Measurements from ENCODE around the gene PER2.
A peak's percentile ranks its signal among the peaks of the same experiment; 100 is the strongest.

Gene PER2

GRCh38 chr2:238239543-238239862 is 48.9 kb downstream of the PER2 start:
- Histone ChIP-seq H3K36me3 (ENCODE audit: insufficient read depth, low read length) (no peaks in the 10 kb centered on the region), H3K9me3 (ENCODE audit: low read length) (no peaks in the 10 kb centered on the region), H3K4me3 (ENCODE audit: low read length) (peak overlapping the region; percentile 81), H2AFZ (ENCODE audit: low read depth, low read length) (peak overlapping the region; percentile 82), H3K27me3 (ENCODE audit: insufficient read depth, low read length) (no peaks in the 10 kb centered on the region), H3K4me1 (ENCODE audit: insufficient read depth, low read length) (peaks cover 13% of the 10 kb centered on the region)

GRCh38 chr2:238238766-238239542 is 49.5 kb downstream of the PER2 start:
- Histone ChIP-seq H2AFZ (ENCODE audit: low read depth, low read length) (no peak overlapping the region), H3K4me1 (ENCODE audit: insufficient read depth, low read length) (peaks cover 13% of the 10 kb centered on the region), H3K27me3 (ENCODE audit: insufficient read depth, low read length) (no peaks in the 10 kb centered on the region), H3K4me3 (ENCODE audit: low read length) (peak overlapping the region; percentile 81), H3K9me3 (ENCODE audit: low read length) (no peaks in the 10 kb centered on the region), H3K36me3 (ENCODE audit: insufficient read depth, low read length) (no peaks in the 10 kb centered on the region)

GRCh38 chr2:238238311-238238765 is 50.1 kb downstream of the PER2 start:
- peaks cover 13% of the 10 kb centered on the region for H3K4me1 ChIP-seq (ENCODE audit: insufficient read depth, low read length)
- H3K36me3 ChIP-seq (ENCODE audit: insufficient read depth, low read length), result no peaks in the 10 kb centered on the region
- no peak overlapping the region for H2AFZ ChIP-seq (ENCODE audit: low read depth, low read length)
- no peak overlapping the region for H3K4me3 ChIP-seq (ENCODE audit: low read length)
- H3K9me3 ChIP-seq (ENCODE audit: low read length), result no peaks in the 10 kb centered on the region
- H3K27me3 ChIP-seq (ENCODE audit: insufficient read depth, low read length), result no peaks in the 10 kb centered on the region

- Histone ChIP-seq H2AFZ (ENCODE audit: low read depth, low read length) (no peak overlapping the region), H3K9me3 (ENCODE audit: low read length) (peaks cover 2% of the 10 kb centered on the region), H3K4me1 (ENCODE audit: insufficient read depth, low read length) (peaks cover 13% of the 10 kb centered on the region), H3K4me3 (ENCODE audit: low read length) (no peak overlapping the region), H3K36me3 (ENCODE audit: insufficient read depth, low read length) (no peaks in the 10 kb centered on the region), H3K27me3 (ENCODE audit: insufficient read depth, low read length) (no peaks in the 10 kb centered on the region)
Observed at GRCh38 chr2:238237431-238238135, 50.8 kb downstream of the PER2 start.

- no peak overlapping the region for H2AFZ ChIP-seq (ENCODE audit: low read depth, low read length)
- peaks cover 4% of the 10 kb centered on the region for H3K27me3 ChIP-seq (ENCODE audit: insufficient read depth, low read length)
- peaks cover 13% of the 10 kb centered on the region for H3K4me1 ChIP-seq (ENCODE audit: insufficient read depth, low read length)
- no peaks in the 10 kb centered on the region for H3K36me3 ChIP-seq (ENCODE audit: insufficient read depth, low read length)
- H3K9me3 ChIP-seq (ENCODE audit: low read length), result peaks cover 6% of the 10 kb centered on the region
- no peak overlapping the region for H3K4me3 ChIP-seq (ENCODE audit: low read length)
Observed at GRCh38 chr2:238236571-238236970, 51.8 kb downstream of the PER2 start.

GRCh38 chr2:238235856-238236255 is 52.6 kb downstream of the PER2 start:
- peaks cover 9% of the 10 kb centered on the region for H3K27me3 ChIP-seq (ENCODE audit: insufficient read depth, low read length)
- no peaks in the 10 kb centered on the region for H3K36me3 ChIP-seq (ENCODE audit: insufficient read depth, low read length)
- peaks cover 9% of the 10 kb centered on the region for H3K9me3 ChIP-seq (ENCODE audit: low read length)
- H3K4me3 ChIP-seq (ENCODE audit: low read length), result no peak overlapping the region
- no peak overlapping the region for H2AFZ ChIP-seq (ENCODE audit: low read depth, low read length)
- H3K4me1 ChIP-seq (ENCODE audit: insufficient read depth, low read length), result peaks cover 13% of the 10 kb centered on the region

- Histone ChIP-seq H3K36me3 (ENCODE audit: insufficient read depth, low read length) (no peaks in the 10 kb centered on the region), H2AFZ (ENCODE audit: low read depth, low read length) (no peak overlapping the region), H3K27me3 (ENCODE audit: insufficient read depth, low read length) (peaks cover 14% of the 10 kb centered on the region), H3K4me1 (ENCODE audit: insufficient read depth, low read length) (peaks cover 13% of the 10 kb centered on the region), H3K9me3 (ENCODE audit: low read length) (peaks cover 11% of the 10 kb centered on the region), H3K4me3 (ENCODE audit: low read length) (no peak overlapping the region)
Observed at GRCh38 chr2:238235331-238235732, 53.1 kb downstream of the PER2 start.

GRCh38 chr2:238233625-238234024 is 54.8 kb downstream of the PER2 start:
- Histone ChIP-seq H2AFZ (ENCODE audit: low read depth, low read length) (no peak overlapping the region), H3K4me3 (ENCODE audit: low read length) (no peak overlapping the region)

GRCh38 chr2:238231809-238232208 is 56.6 kb downstream of the PER2 start:
- Histone ChIP-seq H2AFZ (ENCODE audit: low read depth, low read length) (no peak overlapping the region), H3K4me1 (ENCODE audit: insufficient read depth, low read length) (peaks cover 3% of the 10 kb centered on the region), H3K4me3 (ENCODE audit: low read length) (no peak overlapping the region), H3K9me3 (ENCODE audit: low read length) (peaks cover 11% of the 10 kb centered on the region), H3K27me3 (ENCODE audit: insufficient read depth, low read length) (peaks cover 24% of the 10 kb centered on the region), H3K36me3 (ENCODE audit: insufficient read depth, low read length) (no peaks in the 10 kb centered on the region)

More at GRCh38 chr2:238233625-238234024, 54.8 kb downstream of the PER2 start:
- H3K27me3 ChIP-seq (ENCODE audit: insufficient read depth, low read length), result peaks cover 22% of the 10 kb centered on the region
- H3K9me3 ChIP-seq (ENCODE audit: low read length), result peaks cover 11% of the 10 kb centered on the region
- H3K4me1 ChIP-seq (ENCODE audit: insufficient read depth, low read length), result peaks cover 10% of the 10 kb centered on the region
- H3K36me3 ChIP-seq (ENCODE audit: insufficient read depth, low read length), result no peaks in the 10 kb centered on the region

GRCh38 chr2:238231251-238231793 is 57.1 kb downstream of the PER2 start:
- Histone ChIP-seq H2AFZ (ENCODE audit: low read depth, low read length) (no peak overlapping the region), H3K27me3 (ENCODE audit: insufficient read depth, low read length) (peaks cover 24% of the 10 kb centered on the region), H3K36me3 (ENCODE audit: insufficient read depth, low read length) (no peaks in the 10 kb centered on the region), H3K4me3 (ENCODE audit: low read length) (peak overlapping the region; percentile 3), H3K4me1 (ENCODE audit: insufficient read depth, low read length) (peaks cover 3% of the 10 kb centered on the region), H3K9me3 (ENCODE audit: low read length) (peaks cover 11% of the 10 kb centered on the region)

GRCh38 chr2:238230699-238231098 is 57.7 kb downstream of the PER2 start:
- H3K4me3 ChIP-seq (ENCODE audit: low read length), result no peak overlapping the region
- peaks cover 3% of the 10 kb centered on the region for H3K4me1 ChIP-seq (ENCODE audit: insufficient read depth, low read length)
- no peak overlapping the region for H2AFZ ChIP-seq (ENCODE audit: low read depth, low read length)
- H3K36me3 ChIP-seq (ENCODE audit: insufficient read depth, low read length), result no peaks in the 10 kb centered on the region
- H3K27me3 ChIP-seq (ENCODE audit: insufficient read depth, low read length), result peaks cover 24% of the 10 kb centered on the region
- H3K9me3 ChIP-seq (ENCODE audit: low read length), result peaks cover 11% of the 10 kb centered on the region

GRCh38 chr2:238228700-238229099 is 59.7 kb downstream of the PER2 start:
- Histone ChIP-seq H3K9me3 (ENCODE audit: low read length) (peaks cover 11% of the 10 kb centered on the region), H2AFZ (ENCODE audit: low read depth, low read length) (no peak overlapping the region), H3K4me3 (ENCODE audit: low read length) (no peak overlapping the region), H3K4me1 (ENCODE audit: insufficient read depth, low read length) (peaks cover 3% of the 10 kb centered on the region), H3K36me3 (ENCODE audit: insufficient read depth, low read length) (no peaks in the 10 kb centered on the region), H3K27me3 (ENCODE audit: insufficient read depth, low read length) (peaks cover 24% of the 10 kb centered on the region)

- peaks cover 3% of the 10 kb centered on the region for H3K4me1 ChIP-seq (ENCODE audit: insufficient read depth, low read length)
- H3K4me3 ChIP-seq (ENCODE audit: low read length), result no peak overlapping the region
- no peak overlapping the region for H2AFZ ChIP-seq (ENCODE audit: low read depth, low read length)
- peaks cover 24% of the 10 kb centered on the region for H3K27me3 ChIP-seq (ENCODE audit: insufficient read depth, low read length)
- H3K9me3 ChIP-seq (ENCODE audit: low read length), result peaks cover 10% of the 10 kb centered on the region
- H3K36me3 ChIP-seq (ENCODE audit: insufficient read depth, low read length), result no peaks in the 10 kb centered on the region
Observed at GRCh38 chr2:238227587-238228032, 60.8 kb downstream of the PER2 start.

All from neuron (in vitro differentiated cells).